ENCODE results near the gene DCP2. TPM values are rescaled to one million over a fixed set of nuclear protein-coding genes. Genes with fewer than 3 reads are reported as not detected.

DCP2 gene
- total and polyA plus RNA-seq, 4 donors = 9.5 to 91.5 (median 29.5) TPM

GRCh38 chr5:113063927-113064326 is 87.3 kb downstream of the DCP2 start:
- Histone ChIP-seq H3K27me3 (ENCODE audit: control insufficient read depth in 3 of 3, insufficient read depth in 3 of 3, low read length in 2 of 3) (no peaks in the 10 kb centered on the region), H3K9ac (ENCODE audit: insufficient read depth in 1 of 2, low read length in 2 of 2) (no peak overlapping the region), H3K4me3 (no peak overlapping the region), H3K9me3 (ENCODE audit: control insufficient read depth in 4 of 4, insufficient read depth in 3 of 4, low read length in 3 of 4) (peaks cover 0 to 6% (median 0%) of the 10 kb centered on the region in 4 donors), H3K36me3 (ENCODE audit: control insufficient read depth in 4 of 4, insufficient read depth in 4 of 4, low read length in 4 of 4) (peaks cover 2 to 16% (median 4%) of the 10 kb centered on the region in 4 donors), H3K4me1 (ENCODE audit: control insufficient read depth in 5 of 5, insufficient read depth in 5 of 5, low read length in 5 of 5) (peaks cover 0 to 19% (median 8%) of the 10 kb centered on the region in 5 donors), H3K27ac (ENCODE audit: low read depth in 1 of 2, low read length in 1 of 2) (no peak overlapping the region)
- no peak for ATAC-seq (ENCODE audit: insufficient read depth, low FRiP score)
- TF ChIP-seq, protein P1, sequence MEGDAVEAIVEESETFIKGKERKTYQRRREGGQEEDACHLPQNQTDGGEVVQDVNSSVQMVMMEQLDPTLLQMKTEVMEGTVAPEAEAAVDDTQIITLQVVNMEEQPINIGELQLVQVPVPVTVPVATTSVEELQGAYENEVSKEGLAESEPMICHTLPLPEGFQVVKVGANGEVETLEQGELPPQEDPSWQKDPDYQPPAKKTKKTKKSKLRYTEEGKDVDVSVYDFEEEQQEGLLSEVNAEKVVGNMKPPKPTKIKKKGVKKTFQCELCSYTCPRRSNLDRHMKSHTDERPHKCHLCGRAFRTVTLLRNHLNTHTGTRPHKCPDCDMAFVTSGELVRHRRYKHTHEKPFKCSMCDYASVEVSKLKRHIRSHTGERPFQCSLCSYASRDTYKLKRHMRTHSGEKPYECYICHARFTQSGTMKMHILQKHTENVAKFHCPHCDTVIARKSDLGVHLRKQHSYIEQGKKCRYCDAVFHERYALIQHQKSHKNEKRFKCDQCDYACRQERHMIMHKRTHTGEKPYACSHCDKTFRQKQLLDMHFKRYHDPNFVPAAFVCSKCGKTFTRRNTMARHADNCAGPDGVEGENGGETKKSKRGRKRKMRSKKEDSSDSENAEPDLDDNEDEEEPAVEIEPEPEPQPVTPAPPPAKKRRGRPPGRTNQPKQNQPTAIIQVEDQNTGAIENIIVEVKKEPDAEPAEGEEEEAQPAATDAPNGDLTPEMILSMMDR (IDR thresholded peaks at IDR 0.05; ENCODE audit: control extremely low read depth, extremely low read depth) = no peak
- WGBS, 2 donors = 83 to 92% methylated on average over 12 of the region's 12 CpGs
- DNase-seq = no peak

- H3K9me3 ChIP-seq (ENCODE audit: control insufficient read depth in 4 of 4, insufficient read depth in 3 of 4, low read length in 3 of 4) = peaks cover 0 to 6% (median 0%) of the 10 kb centered on the region in 4 donors
- WGBS, 2 donors = 91 to 93% methylated on average over 1 of the region's 1 CpG
- DNase-seq (no peak), ATAC-seq (ENCODE audit: insufficient read depth, low FRiP score) (no peak)
- H3K9ac ChIP-seq (ENCODE audit: insufficient read depth in 1 of 2, low read length in 2 of 2) = no peak overlapping the region
- TF ChIP-seq, protein P1 (IDR thresholded peaks at IDR 0.05; ENCODE audit: control extremely low read depth, extremely low read depth) = no peak
- H3K4me1 ChIP-seq (ENCODE audit: control insufficient read depth in 5 of 5, insufficient read depth in 5 of 5, low read length in 5 of 5) = peaks cover 0 to 10% (median 4%) of the 10 kb centered on the region in 5 donors
- H3K36me3 ChIP-seq (ENCODE audit: control insufficient read depth in 4 of 4, insufficient read depth in 4 of 4, low read length in 4 of 4) = peaks cover 2 to 16% (median 4%) of the 10 kb centered on the region in 4 donors
- no peak overlapping the region for H3K27ac ChIP-seq (ENCODE audit: low read depth in 1 of 2, low read length in 1 of 2)
- no peaks in the 10 kb centered on the region for H3K27me3 ChIP-seq (ENCODE audit: control insufficient read depth in 3 of 3, insufficient read depth in 3 of 3, low read length in 2 of 3)
- no peak overlapping the region for H3K4me3 ChIP-seq
These were observed 88.2 kb downstream of the DCP2 start for GRCh38 chr5:113064806-113065205.

DNA sequence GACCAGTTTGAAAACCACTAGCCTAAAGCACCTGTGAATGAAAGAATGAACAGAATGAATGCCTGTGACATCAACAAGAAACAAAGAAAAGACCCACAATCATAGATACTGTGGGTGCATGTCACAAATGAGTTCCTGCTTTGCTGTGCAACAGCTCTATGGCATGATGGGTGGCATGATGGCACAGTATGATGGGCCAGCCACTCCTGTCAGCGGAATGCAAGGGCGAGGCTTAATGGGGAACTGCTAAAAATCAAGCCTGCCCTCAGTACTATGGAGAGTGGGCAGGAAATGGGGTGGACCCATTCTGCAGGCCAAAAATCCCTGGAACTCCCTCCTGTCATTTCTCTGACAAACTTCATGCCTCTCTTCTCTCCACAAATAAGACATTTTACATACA is 89.0 kb downstream of the DCP2 start:
- DNase-seq = no peak
- no peak overlapping the region for H3K27ac ChIP-seq (ENCODE audit: low read depth in 1 of 2, low read length in 1 of 2)
- peaks cover 2 to 16% (median 4%) of the 10 kb centered on the region in 4 donors for H3K36me3 ChIP-seq (ENCODE audit: control insufficient read depth in 4 of 4, insufficient read depth in 4 of 4, low read length in 4 of 4)
- no peak overlapping the region for H3K9ac ChIP-seq (ENCODE audit: insufficient read depth in 1 of 2, low read length in 2 of 2)
- TF ChIP-seq, protein P1 (IDR thresholded peaks at IDR 0.05; ENCODE audit: control extremely low read depth, extremely low read depth) = no peak
- peaks cover 0 to 8% (median 4%) of the 10 kb centered on the region in 5 donors for H3K4me1 ChIP-seq (ENCODE audit: control insufficient read depth in 5 of 5, insufficient read depth in 5 of 5, low read length in 5 of 5)
- H3K9me3 ChIP-seq (ENCODE audit: control insufficient read depth in 4 of 4, insufficient read depth in 3 of 4, low read length in 3 of 4) = peaks cover 0 to 6% (median 0%) of the 10 kb centered on the region in 4 donors
- 82 to 96% methylated on average over 2 of the region's 2 CpGs for WGBS, 2 donors
- no peaks in the 10 kb centered on the region for H3K27me3 ChIP-seq (ENCODE audit: control insufficient read depth in 3 of 3, insufficient read depth in 3 of 3, low read length in 2 of 3)
- no peak for ATAC-seq (ENCODE audit: insufficient read depth, low FRiP score)
- no peak overlapping the region for H3K4me3 ChIP-seq

Data from lung (tissue), 12 donors.